C4-2B (cell line): ENCODE measurements around the gene TSPAN9.

Experiments
- ZFX ChIP-seq: fragments of 450-650 bp; IDR thresholded peaks from 2 replicates; pipeline ENCODE4 v1.6.1; 2017
- TF ChIP-seq, protein P1 (sequence below): fragments of 450-650 bp; conservative IDR thresholded peaks from 2 replicates; pipeline ENCODE4 v1.5.1; 2017; ENCODE audit warnings: mild to moderate bottlenecking

DNA sequence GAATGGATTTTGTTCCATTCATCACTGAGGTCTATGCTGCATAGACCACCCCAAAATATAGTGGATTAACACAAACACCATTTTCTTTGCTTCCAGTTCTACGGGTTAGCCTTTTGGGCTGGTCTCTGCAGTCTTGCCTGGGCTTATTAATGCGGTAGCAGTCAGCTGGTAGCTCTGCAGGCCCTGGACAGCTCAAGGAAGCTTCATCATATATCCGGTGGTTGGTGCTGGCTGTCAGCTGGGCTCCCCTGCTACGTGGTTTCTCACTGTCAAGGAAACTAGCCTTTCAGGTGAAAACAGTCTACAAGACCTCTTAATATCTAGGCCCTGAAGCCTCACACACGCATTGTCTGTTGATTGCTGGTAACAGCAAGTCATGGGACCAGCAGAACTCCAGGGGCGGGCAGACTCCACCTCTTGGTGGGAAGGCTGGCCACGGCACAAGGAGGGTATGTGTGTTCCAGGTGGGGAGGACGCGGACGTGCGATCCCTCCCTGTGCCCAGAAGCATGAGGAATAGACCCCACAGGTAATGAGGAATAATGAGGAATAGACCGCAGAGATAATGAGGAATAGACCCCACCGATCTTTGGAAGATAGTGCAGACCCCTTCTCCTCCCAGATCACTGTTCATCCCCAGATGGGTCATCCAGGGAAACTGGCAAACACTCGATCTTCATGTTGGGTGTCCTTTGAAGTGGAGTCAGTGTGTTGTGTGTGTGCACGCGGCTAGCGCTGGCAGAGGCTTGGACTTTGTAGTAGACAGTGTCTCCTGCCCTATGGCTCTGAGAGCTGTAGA, 13.3 kb downstream of the TSPAN9 start:
- TF ChIP-seq, protein P1, sequence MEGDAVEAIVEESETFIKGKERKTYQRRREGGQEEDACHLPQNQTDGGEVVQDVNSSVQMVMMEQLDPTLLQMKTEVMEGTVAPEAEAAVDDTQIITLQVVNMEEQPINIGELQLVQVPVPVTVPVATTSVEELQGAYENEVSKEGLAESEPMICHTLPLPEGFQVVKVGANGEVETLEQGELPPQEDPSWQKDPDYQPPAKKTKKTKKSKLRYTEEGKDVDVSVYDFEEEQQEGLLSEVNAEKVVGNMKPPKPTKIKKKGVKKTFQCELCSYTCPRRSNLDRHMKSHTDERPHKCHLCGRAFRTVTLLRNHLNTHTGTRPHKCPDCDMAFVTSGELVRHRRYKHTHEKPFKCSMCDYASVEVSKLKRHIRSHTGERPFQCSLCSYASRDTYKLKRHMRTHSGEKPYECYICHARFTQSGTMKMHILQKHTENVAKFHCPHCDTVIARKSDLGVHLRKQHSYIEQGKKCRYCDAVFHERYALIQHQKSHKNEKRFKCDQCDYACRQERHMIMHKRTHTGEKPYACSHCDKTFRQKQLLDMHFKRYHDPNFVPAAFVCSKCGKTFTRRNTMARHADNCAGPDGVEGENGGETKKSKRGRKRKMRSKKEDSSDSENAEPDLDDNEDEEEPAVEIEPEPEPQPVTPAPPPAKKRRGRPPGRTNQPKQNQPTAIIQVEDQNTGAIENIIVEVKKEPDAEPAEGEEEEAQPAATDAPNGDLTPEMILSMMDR, result no peak
- TF ChIP-seq ZFX, result no peak
